ENCODE data around the gene FBLN2.

DNA sequence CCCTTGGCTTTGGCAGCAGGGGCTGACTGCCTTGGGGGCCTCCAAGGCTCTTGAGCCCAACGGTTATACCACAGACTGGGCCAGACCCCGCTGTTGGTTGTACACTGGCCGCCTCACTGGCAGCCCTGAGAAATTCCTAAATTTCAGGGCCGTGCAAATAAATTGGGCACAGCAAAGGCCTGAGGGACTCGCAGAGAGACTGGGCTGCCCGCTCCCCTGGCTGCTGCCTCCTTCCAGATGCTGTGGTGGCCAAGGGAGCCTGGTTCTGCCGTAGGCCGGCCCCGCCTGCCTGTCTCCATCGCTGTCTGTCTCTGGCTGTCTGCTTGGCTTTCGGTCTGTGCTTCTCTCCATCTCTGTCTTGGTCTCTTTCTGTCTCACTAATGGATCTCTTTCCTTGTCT, 9.0 kb downstream of the FBLN2 start:
- TF ChIP-seq, protein P1, sequence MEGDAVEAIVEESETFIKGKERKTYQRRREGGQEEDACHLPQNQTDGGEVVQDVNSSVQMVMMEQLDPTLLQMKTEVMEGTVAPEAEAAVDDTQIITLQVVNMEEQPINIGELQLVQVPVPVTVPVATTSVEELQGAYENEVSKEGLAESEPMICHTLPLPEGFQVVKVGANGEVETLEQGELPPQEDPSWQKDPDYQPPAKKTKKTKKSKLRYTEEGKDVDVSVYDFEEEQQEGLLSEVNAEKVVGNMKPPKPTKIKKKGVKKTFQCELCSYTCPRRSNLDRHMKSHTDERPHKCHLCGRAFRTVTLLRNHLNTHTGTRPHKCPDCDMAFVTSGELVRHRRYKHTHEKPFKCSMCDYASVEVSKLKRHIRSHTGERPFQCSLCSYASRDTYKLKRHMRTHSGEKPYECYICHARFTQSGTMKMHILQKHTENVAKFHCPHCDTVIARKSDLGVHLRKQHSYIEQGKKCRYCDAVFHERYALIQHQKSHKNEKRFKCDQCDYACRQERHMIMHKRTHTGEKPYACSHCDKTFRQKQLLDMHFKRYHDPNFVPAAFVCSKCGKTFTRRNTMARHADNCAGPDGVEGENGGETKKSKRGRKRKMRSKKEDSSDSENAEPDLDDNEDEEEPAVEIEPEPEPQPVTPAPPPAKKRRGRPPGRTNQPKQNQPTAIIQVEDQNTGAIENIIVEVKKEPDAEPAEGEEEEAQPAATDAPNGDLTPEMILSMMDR (IDR thresholded peaks at IDR 0.05): no peak
- no peak for TF ChIP-seq POLR2A (IDR thresholded peaks at IDR 0.05)
